Astrocyte of the spinal cord (primary cell): ENCODE results near the gene NACC2.

Source experiments
- DNase-seq: peaks from one replicate; pipeline ENCODE4 v3.0.0; 2011; ENCODE audit warnings: low read depth, low spot score
- H3K4me3 ChIP-seq: 2 replicates; pipeline ENCODE4 v1.5.1; 2011; ENCODE audit warnings: low read depth, mild to moderate bottlenecking, low read length, moderate library complexity
- in situ Hi-C: cut with HindIII; loops from 2 replicates; pipeline ENCODE4 v1.10.0; 2017; ENCODE audit warnings: low sequenced_read_pairs
- TF ChIP-seq, protein P1 (sequence below): IDR thresholded peaks from 2 replicates; pipeline ENCODE4 v1.5.1; 2012; ENCODE audit warnings: low read depth, mild to moderate bottlenecking, low read length, inconsistent platforms

Gene NACC2

DNA sequence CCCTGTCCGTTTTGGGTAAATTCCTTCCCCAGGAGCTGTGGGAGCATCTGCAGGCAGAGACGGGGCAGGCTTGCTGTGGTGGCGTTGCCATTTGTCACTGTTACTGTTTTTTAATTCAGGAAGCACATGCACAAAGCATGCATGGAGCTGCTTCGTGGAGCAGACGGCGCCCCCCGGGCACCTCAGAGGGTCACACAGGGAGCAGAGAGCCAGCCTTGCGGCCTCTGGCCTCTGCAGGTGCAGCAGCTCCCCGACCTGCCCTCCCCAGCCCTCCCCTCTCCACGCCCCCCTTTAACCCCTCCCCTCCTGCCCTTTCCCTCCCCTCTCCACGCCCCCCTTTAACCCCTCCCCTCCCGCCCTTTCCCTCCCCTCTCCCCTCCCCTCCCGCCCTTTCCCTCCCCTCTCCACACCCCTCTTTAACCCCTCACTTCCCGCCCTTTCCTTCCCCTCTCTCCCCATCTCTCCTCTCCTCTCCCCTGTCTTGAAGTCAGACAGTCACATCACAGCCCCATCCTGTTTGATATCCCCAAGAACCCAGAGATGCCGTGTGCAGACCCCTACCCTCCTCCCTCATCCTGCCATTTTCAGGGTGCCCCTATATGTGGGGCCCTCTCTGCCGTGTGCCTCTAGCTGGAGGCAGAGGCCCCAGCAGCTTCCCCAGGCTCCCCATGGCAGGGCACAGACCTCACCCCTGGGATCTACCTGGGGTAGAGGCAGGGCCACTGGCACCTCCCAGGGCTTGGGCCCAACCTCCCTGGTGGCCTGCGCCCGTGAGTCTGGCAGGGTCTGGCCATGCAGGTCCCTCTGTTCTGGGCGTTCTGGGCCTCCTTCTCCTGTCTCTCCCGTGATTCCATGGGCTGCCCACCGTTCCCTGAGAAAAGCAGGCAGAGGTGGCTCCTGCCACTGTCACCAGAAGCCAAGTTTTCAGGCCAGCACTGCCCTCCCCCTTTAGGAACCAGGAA is 104.3 kb downstream of the NACC2 start:
- H3K4me3 ChIP-seq: no peak overlapping the region
- in situ Hi-C loops: no loop called here
- TF ChIP-seq, protein P1, sequence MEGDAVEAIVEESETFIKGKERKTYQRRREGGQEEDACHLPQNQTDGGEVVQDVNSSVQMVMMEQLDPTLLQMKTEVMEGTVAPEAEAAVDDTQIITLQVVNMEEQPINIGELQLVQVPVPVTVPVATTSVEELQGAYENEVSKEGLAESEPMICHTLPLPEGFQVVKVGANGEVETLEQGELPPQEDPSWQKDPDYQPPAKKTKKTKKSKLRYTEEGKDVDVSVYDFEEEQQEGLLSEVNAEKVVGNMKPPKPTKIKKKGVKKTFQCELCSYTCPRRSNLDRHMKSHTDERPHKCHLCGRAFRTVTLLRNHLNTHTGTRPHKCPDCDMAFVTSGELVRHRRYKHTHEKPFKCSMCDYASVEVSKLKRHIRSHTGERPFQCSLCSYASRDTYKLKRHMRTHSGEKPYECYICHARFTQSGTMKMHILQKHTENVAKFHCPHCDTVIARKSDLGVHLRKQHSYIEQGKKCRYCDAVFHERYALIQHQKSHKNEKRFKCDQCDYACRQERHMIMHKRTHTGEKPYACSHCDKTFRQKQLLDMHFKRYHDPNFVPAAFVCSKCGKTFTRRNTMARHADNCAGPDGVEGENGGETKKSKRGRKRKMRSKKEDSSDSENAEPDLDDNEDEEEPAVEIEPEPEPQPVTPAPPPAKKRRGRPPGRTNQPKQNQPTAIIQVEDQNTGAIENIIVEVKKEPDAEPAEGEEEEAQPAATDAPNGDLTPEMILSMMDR: no peak
- DNase-seq: peak; percentile 64

DNA sequence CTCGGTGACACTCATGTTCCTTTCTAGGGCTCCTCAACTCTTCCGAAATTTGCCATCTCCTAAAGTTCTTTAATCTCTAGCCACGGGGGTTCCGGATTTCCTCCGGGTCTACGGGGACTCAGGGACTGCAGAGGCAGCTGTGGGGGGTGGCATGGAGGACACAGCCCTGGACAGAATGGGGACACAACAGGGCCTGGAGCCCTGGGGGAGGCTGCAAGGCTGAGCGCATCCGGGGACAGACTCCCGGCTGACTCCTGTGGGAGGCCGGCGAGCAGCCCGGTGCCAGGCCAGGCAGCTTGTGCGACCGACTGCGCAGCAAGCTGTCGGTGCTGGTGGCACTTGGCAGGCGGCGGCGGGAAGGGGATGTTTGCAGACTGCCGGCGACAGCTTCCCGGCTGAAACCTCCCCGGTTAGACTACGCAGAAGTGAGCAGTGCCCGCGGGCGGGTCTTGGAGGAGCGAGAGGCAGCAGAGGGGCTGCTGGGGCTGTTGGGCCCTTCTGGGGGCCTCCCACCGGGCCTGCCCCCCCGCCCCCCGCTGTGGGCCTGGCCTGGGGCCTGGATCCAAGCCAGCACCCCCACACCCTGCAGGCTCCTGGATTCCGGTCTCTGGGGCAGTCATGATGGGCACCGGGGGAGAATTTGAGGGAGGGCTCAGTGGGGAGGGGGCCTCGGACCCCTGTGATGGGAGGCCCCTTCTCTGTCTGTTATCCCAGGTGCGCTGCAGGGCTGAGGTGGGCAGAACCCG is 105.2 kb downstream of the NACC2 start:
- TF ChIP-seq, protein P1: no peak
- in situ Hi-C loops: no loop called here
- no peak overlapping the region for H3K4me3 ChIP-seq
- DNase-seq: no peak

DNA sequence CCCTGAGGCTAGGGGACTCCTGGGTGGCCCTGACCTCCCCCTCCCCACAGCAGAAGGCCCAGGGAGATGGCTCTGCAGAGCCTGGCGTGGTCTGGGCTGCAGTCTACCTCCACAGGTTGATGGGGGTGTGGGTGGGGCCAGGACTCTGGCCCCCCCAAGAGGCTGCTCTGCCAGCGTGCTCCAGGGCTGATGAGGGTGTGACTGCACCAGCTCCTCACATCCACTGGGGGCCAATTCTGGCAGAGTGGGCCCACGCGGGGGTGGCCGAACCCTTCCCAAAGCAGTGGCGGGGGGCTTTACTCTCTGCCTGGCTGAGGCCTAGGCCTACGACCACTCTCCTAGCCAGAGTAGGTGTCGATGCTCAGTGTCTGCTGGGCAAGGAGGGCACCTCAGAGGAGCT is 105.9 kb downstream of the NACC2 start:
- no peak overlapping the region for H3K4me3 ChIP-seq
- no peak for DNase-seq
- TF ChIP-seq, protein P1: no peak
- in situ Hi-C loops: no loop called here

DNA sequence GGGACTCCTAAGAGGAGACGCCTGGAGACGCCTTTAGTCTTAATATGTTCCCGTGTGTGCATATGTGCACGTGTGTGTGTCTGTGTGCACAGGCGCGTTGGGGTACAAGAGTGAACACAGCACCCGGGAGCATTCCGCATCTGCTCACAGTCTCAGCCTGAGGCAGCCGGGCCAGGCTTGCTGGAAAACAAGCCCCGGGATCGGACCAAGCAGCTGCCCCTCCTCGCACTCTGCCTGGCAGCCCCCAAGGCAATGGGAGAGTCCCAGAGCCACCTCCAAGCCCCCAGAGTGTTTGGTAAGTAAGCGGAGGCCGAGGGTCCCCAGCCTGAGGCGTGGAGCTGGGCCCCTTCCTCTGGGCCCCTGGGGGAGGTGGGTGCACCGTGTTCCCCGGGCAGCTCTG is 106.6 kb downstream of the NACC2 start:
- in situ Hi-C loops: no loop called here
- no peak for DNase-seq
- TF ChIP-seq, protein P1: no peak
- no peak overlapping the region for H3K4me3 ChIP-seq

DNA sequence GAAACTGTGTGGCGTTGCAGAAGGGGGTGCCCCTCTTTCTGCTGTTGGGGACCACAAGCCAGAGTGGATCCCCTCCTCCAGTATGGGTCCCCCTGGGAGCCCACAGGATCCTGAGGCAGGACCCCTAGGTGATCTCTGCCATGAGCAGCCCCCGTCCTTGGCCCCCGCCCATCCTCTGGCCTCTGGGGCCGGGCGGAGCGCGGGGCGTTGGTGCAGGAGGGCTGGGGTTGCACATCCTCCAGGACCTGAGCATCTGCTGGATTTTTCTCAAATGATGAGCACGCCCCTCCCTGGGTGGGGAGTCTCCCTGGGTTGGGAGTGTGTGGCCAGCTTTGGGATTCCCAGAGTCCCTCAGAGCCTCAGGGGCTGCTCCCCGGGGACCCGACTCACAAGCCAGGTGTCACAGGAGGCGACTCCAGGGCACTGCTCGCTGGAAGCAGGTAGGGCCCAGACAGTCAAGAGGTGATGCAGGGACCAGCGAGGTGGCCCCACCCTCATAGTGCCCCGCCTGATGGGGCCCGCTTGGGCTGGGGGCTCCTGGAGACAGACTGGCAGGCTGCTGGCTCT is 107.2 kb downstream of the NACC2 start:
- TF ChIP-seq, protein P1: no peak
- no peak overlapping the region for H3K4me3 ChIP-seq
- in situ Hi-C loops: no loop called here
- DNase-seq: no peak

DNA sequence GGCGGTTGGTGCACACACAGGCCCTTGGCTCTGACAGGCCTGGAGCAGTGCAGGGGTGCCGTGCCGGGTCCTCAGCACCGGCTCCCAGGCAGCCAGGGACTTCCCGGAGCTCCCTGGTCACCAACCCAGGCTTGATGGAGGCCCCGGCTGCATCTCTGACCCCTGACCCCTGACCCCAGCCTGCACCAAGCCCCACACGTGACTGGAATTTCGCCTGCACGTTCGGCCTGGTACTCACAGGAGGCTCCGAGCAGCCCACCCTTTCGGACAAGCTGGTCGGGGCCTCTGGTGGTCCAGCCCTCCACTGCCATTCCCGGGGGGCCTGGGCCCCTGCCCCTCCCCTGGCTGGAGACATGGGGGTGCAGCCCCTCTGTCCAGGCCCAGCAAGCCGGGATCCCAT is 108.5 kb downstream of the NACC2 start:
- H3K4me3 ChIP-seq: no peak overlapping the region
- in situ Hi-C loops: no loop called here
- no peak for DNase-seq
- TF ChIP-seq, protein P1: no peak
